Nephron progenitor cell (in vitro differentiated cells): ENCODE data around the gene DOP1A.

Experiments used
- DNase-seq: peaks from one replicate; pipeline ENCODE4 v3.0.0; 2021
- H3K27ac Mint-ChIP-seq: 2 replicates; pipeline ENCODE4 v1.8.0; 2021; ENCODE audit warnings: mild to moderate bottlenecking, moderate library complexity, mixed read lengths
- H3K27me3 Mint-ChIP-seq: 2 replicates; pipeline ENCODE4 v1.8.0; 2021; ENCODE audit warnings: mild to moderate bottlenecking, low read depth, mixed read lengths; ENCODE audit not compliant: poor library complexity
- H3K36me3 Mint-ChIP-seq: 2 replicates; pipeline ENCODE4 v1.8.0; 2021; ENCODE audit warnings: low read depth, mixed read lengths
- H3K4me1 Mint-ChIP-seq: 2 replicates; pipeline ENCODE4 v1.8.0; 2021; ENCODE audit warnings: mixed read lengths
- H3K4me3 Mint-ChIP-seq: 2 replicates; pipeline ENCODE4 v1.8.0; 2021; ENCODE audit warnings: mild to moderate bottlenecking, moderate library complexity, mixed read lengths
- H3K9me3 Mint-ChIP-seq: 2 replicates; pipeline ENCODE4 v1.8.0; 2021; ENCODE audit warnings: mild to moderate bottlenecking, moderate library complexity, mixed read lengths
- CTCF ChIP-seq: fragments of 200-600 bp; sonication (generic); IDR thresholded peaks from 2 replicates; pipeline ENCODE4 v1.5.0; 2021; ENCODE audit warnings: antibody characterized with exemption

Gene DOP1A

GRCh38 chr6:83042467-83043053 is 24.9 kb upstream of the DOP1A start:
- H3K4me3 Mint-ChIP-seq: no peak overlapping the region
- H3K9me3 Mint-ChIP-seq: peaks cover 23% of the 10 kb centered on the region
- H3K4me1 Mint-ChIP-seq: peaks cover 30% of the 10 kb centered on the region
- no peak for DNase-seq
- H3K27me3 Mint-ChIP-seq: peaks cover 3% of the 10 kb centered on the region
- H3K36me3 Mint-ChIP-seq: peaks cover 50% of the 10 kb centered on the region
- peak overlapping the region; percentile 86 for H3K27ac Mint-ChIP-seq
- no peak for TF ChIP-seq CTCF

- Mint-ChIP-seq H3K27me3 (peaks cover 3% of the 10 kb centered on the region), H3K36me3 (peaks cover 51% of the 10 kb centered on the region), H3K4me3 (peak overlapping the region; percentile 55), H3K4me1 (peaks cover 36% of the 10 kb centered on the region), H3K27ac (peak overlapping the region; percentile 81), H3K9me3 (peaks cover 23% of the 10 kb centered on the region)
- DNase-seq: peak; percentile 13
- TF ChIP-seq CTCF: no peak
Observed at GRCh38 chr6:83044091-83044768, 23.2 kb upstream of the DOP1A start.

GRCh38 chr6:83047065-83047754 is 20.3 kb upstream of the DOP1A start:
- no peak for DNase-seq
- peaks cover 3% of the 10 kb centered on the region for H3K27me3 Mint-ChIP-seq
- no peak overlapping the region for H3K4me3 Mint-ChIP-seq
- no peak for TF ChIP-seq CTCF
- H3K9me3 Mint-ChIP-seq: peaks cover 23% of the 10 kb centered on the region
- no peak overlapping the region for H3K27ac Mint-ChIP-seq
- peaks cover 51% of the 10 kb centered on the region for H3K36me3 Mint-ChIP-seq
- peaks cover 35% of the 10 kb centered on the region for H3K4me1 Mint-ChIP-seq

- TF ChIP-seq CTCF: no peak
- H3K36me3 Mint-ChIP-seq: peaks cover 40% of the 10 kb centered on the region
- H3K27ac Mint-ChIP-seq: no peak overlapping the region
Observed at GRCh38 chr6:83051377-83052172, 15.9 kb upstream of the DOP1A start.

GRCh38 chr6:83053678-83054077 is 13.8 kb upstream of the DOP1A start:
- Mint-ChIP-seq H3K36me3 (peaks cover 31% of the 10 kb centered on the region), H3K4me1 (peaks cover 36% of the 10 kb centered on the region), H3K27ac (no peak overlapping the region), H3K4me3 (no peak overlapping the region), H3K9me3 (no peaks in the 10 kb centered on the region), H3K27me3 (no peaks in the 10 kb centered on the region)
- no peak for TF ChIP-seq CTCF
- DNase-seq: no peak

More at GRCh38 chr6:83051377-83052172, 15.9 kb upstream of the DOP1A start:
- H3K4me1 Mint-ChIP-seq: peaks cover 40% of the 10 kb centered on the region
- H3K4me3 Mint-ChIP-seq: no peak overlapping the region
- H3K9me3 Mint-ChIP-seq: peaks cover under 1% of the 10 kb centered on the region
- H3K27me3 Mint-ChIP-seq: no peaks in the 10 kb centered on the region
- DNase-seq: no peak
